NCI-H1048 (cell line): ENCODE measurements around the gene SERPINE1.

ENCODE experiments used
- DNase-seq: peaks from one replicate; lab custom pipeline; 2025; lab: John Stamatoyannopoulos, UW

SERPINE1 gene

DNA sequence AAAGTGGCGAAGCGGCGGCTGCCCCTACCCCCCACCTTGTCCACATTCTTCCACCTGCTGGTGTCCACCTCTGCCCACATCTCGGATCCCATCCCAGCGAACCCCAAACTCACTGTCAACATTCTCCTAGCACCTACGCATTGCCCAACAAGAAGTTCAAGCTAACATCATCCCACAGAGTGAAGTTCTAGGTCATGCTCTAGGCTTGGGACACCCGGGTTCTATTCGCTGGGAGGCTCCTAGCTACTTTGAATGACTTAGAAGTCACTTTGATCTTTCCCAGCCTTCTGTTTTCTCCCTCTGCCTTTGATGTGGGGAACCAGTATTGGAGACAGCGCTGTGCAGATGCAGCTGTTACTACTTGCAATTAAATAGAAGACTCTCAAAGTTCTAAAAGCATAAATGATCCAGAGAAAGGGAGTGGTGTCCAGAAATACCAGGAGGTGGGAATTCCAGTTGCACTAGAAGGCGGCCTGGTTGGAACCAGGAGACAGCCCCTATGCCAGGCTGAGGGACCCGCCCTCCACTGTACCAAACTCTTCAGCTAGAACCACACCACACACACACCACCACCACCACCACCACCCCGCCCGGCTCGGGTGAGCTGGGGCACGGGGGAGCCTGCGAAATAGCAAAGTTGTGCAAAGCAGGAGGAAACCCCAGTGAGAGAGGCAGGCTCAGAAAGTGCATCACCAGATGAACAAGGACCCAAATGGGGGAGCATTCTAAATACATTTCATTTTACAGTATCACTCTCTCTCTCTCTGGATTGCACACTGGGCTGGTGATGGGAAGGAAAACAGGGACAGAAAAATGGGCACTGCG lies 43.9 kb downstream of the SERPINE1 start:
- no peak for DNase-seq

DNA sequence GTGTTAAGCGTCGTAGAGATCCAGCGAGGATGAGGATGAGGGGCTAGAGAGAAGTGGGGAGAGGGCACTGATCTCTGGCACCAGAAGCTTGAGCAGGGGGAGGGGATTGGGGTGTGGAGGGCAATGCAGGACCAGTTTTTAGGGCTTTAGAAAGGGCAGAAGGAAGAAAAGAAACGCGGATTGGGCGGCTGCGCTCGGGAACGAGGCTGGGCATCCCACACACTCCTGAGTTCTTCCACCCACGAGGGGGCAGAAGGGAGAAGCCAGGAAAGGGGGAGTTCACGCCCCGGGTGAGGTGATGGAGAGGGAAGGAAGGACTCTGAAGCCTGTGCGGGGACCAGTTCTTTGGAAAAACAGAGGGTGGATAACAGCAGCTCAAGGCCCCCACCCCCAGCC lies 44.5 kb downstream of the SERPINE1 start:
- DNase-seq: no peak

DNA sequence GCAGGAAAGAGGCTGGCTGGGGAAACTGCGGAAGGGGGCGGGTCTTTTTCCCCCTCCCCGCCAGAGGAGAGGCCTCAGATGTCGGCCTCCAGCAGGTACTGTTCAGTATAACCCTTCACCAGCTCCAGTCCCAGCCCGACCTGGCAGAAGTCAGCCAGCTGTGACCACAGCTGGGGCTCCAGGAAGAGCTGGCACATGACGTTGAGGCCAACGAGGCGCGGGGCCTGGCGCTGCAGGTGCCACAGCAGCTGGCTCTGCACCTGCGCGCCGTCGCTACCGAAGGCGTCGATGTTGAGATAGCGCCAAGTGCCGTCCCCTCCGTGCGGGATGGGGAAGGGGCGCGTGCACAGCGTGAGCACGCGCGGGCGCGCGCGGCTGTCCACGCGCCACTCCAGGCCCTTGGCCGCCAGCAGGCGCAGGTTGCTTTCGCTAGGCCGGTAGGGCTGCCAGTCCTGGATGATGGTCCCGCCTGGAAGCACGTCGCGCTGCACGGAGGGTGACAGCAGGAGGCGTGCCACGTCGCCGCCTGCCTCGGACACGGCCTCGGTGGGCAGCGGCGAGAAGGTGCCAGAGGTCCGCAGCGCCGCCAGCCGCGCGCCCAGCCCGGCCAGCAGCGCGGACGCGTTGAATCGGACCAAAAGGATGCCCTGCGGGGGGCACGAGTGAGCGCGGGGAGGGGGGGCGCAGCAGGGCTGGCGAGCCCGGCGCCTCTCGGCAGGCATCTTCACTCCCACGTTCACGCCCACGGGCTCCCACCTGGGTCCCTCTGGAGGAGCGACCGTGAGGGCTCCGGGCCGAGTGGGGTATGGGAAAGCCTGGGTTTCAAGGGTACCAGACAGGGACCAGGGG lies 45.3 kb downstream of the SERPINE1 start:
- DNase-seq: no peak

DNA sequence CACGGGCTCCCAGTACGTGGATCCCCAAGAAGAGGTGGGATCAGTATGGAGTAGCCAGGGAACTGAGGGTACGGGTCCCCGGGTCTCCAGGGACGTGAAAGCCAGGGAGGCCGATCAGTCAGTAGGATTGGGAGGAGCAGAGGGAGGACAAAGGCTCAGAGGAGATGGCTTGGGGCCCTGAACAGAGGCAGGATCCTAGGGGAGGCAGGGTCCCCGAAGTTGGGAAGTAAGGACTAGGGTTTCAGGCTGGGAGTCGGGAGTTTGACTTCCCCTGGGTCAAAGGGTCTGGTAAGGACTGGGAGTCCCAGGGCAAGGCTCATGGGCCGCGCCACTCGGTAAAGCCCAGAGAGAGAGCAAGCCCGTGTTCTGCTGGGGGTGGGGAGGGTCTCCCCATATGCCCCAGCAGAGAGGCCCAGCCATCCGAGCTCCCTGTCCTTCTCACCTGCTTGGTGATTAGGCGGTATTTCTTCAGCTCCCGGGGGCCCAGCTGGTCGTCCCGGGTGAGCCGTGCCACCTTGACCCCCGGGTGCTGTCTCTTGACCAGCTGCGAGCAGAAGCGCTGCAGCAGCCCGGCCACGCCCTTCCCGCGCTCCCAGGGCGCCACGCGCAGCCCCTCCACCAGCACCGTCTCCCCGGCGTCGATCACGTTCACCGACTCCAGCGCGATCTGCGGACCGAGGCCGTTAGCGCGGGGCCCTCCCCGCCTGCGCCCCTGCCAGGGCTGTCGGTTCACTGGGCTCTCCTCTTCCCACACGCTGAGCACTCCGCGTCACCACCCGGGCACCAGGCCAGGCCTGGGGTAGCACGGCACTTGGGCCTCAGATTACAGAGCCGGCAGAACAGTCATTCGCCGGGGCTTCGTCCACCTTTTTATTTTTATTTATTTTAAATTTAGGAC lies 46.2 kb downstream of the SERPINE1 start:
- DNase-seq: no peak

DNA sequence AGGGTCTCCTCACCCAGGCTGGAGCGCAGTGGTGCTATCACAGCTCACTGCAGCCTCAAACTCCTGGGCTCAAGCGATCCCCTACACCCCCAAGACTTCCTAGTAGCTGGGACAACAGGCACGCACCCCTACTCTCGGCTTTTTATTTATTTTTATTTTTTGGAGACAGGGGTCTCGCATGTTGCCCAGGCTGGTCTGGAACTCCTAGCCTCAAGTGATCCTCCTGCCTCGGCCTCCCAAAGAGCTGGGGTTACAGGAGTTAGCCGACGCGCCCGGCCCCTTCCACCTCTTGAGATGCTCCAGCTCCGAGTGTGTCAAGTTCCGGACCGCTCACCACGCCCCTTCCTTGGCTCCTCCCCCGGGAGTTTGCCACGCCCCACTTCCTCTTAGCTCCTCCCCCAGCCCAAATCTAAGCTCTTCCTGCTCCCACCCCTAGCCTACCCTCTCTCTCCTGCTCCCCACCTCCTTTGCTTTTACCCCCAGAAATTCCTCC lies 46.9 kb downstream of the SERPINE1 start:
- DNase-seq: no peak

DNA sequence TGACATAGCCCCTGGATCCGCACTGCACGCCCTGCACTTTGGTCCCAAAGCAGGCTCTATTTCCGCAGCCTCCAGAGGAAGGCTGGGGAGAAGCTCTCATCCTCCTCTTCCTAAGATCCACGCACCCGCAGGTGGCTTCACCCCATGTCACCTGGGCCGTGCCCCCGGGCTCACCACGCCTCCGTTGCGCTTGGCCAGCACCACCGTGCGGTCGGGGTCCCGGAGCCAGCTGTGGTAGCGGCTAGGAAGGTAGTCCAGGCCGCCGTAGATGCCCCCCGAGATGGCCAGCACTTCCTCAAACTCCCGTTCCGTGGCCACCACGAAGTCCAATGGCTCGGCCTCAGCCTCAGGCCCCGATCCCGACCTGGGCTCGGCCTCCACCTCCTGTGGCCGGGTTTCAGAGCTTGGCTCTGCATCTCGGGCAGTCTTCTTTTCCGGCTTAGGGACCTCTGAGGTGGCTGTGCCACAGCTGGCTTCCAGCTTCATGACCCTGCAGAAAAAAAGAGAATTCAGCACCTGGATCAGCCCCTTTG lies 47.5 kb downstream of the SERPINE1 start:
- DNase-seq: no peak

DNA sequence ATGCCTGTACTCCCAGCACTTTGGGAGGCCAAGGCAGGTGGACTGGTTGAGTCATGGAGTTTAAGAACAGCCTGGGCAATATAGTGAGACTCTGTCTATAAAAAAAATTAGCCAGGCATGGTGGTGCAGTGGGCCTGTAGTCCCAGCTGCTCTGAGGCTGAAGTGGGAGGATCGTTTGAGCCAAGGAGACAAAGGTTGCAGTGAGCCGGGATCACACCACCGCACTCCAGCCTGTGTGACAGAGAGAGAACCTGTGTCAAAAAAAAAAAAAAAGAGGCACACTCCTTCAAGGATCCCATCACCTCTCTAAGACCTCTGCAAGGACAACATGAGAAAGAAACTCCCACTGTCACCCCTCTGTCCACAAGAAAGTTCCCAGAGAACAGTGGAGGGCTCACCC lies 48.8 kb downstream of the SERPINE1 start:
- no peak for DNase-seq

DNA sequence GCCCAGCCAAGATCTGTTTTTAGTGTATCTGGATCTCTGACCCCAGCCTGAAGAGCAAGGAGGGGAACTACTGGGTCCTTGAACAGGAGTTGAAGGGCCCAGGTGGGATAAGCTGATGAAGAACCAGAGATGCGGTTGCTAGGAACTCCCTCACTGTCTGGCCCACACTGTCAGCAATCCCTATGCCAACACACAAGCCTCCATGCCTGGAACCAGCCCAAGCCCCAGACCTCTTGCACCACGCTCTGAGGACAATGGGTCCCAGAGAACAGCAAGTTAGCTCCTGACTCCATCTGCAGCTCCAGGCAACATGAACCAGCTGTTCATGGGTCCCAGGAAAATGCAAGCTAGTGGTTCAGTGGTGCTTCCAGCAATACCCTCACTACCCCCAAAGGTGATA lies 50.7 kb downstream of the SERPINE1 start:
- DNase-seq: no peak

DNA sequence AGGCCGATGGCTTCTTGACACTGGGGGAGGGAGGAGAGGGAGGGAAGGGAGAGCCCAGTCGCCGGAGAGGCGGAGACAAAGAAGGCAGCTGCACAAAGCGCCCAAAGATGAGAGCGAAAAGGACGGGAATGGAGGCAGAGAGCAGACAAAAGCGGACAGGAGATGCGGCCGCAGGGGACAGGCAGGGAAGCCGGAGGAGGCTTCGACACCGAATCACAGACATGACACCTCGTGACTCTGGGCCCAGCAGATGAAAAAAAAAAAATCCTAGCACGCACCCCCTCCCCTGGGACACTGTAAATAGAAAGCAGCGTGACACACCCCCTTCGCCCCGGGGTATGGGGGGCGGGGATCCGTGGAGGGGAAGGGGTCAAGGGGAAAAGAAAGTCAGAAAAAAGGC lies 52.2 kb downstream of the SERPINE1 start:
- no peak for DNase-seq

DNA sequence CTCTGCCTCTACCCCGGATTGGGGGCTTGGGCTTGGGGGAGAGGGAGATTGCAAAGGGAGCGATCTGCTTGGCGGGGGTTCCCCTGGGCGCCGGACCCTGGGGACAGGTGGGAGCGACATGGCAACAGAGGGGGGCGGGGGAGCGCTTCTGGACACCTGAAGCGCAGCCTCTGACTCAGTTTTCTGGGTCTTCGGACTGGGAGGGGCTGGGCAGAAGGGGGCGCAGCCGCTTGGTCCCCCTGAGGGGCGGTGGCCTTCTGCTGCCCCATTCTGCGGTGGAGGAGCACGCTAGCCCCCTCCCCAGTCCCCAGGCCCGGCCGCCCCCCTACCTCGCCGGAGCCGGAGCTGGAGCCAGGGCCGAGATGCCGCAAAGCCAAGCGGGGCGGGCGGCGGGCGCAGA lies 52.8 kb downstream of the SERPINE1 start:
- no peak for DNase-seq

DNA sequence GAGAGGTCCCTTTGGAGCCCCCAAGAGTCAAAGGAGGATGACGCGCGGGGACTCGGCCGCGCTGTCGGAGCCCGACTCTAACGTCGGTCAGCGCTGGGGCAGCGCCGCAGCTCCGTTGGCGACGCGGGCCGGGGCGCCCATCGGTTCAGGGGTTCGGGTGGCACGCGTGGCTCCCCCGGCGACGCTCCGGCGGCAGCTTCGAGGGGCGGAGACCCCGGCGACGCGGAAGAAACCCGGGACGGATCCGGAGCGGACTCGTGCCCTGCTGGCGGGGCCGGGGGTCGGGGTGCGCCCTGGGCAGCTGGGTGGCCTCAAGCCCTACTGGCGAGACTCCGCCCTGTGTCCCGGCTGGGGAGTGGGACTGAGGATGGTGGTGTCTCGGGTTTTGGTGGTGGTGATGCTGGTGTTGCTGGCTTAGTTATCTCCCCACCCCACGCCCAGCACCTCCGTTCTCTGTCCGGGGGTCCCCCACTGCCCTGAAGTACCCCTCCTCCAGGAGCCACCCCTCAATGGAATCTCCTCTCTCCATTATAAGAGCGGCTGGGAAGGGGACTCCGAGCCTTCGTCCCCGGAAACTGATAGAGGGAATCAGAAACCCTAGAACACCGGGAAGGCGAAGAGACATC lies 53.3 kb downstream of the SERPINE1 start, which contains the start of gene NAT16:
NAT16 (minus strand) TSS at position 164 of the 626 bp plus-strand sequence. CDS start 5,486 bp downstream, outside the sequence.
- DNase-seq: no peak

DNA sequence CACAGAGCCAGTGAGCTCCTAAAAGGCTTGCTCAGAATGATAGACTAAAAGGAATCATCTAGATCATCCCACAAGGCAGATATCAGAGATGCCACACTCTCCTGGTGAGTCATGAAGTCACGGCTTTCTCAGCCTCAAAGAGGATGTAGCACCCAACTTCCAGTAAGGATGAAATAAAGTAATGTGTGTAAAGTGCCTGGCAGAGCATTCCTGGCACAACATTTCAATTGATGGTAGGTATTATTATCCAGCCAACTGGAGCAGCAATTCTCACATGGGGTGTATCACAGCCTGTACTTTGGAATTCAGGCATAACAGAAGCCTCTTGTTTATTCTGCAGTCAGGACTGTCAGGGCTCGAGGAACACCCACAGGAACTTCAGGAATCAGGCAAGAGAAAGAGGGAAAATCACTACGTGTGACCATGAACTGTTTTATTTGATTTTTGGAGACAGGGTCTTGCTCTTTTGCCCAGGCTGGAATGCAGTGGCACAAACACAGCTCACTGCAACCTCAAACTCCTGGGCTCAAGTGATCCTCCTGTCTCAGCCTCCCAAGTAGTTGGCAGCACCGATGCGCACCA lies 58.4 kb downstream of the SERPINE1 start:
- no peak for DNase-seq

DNA sequence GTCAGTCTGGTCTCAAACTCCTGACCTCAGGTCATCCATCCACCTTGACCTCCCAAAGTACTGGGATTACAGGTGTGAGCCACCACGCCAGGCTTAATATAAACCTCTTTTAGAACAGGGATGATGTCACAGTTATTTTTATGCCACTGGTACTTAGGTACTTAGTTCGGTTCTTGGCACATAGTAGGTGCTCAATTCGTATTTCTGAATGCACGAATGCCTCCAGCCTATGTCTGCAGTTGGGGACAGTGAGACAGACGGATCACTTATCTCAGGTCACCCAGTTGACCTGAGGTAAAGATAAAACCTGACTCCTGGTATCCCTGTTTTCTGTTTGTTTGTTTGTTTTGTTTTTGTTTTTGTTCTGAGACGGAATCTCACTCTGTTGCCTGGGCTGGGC lies 59.3 kb downstream of the SERPINE1 start:
- no peak for DNase-seq

DNA sequence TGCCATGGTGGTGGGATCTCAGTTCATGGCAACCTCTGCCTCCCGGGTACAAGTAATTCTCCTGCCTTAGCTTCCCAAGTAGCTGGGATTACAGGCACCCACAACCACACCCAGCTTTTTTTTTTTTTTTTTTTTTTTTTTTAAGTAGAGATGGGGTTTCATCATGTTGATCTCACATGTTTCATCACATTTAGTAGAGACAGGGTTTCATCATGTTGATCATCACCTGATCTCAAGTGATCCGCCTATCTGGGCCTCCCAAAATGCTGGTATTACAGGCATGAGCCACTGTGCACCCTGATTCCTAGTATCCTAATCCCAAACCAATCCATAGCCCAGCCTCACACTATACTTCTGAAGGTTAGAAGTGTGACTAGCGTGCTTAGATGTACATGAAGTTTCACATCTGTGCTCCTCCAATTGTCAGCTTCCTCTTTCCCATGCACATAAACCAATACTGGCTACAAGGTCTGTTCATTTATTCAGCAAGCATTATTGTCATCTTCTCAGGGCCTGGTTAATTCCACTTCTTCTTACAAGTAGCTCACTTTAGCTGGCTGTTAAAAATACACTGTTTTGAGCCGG lies 60.0 kb downstream of the SERPINE1 start:
- DNase-seq: no peak
